GM18517 (cell line): ENCODE data around the gene FMN1.
"Not testable (repeated sequence)": the region's sequence is repeated elsewhere in the genome, so short reads cannot be mapped to it uniquely, and the experiment has no call there.

Experiments
- ATAC-seq: cut with Tn5 transposase; IDR thresholded peaks from one replicate; pipeline ENCODE4 v1.9.1; 2021; ENCODE audit warnings: mild to moderate bottlenecking, moderate library complexity; ENCODE audit not compliant: unreplicated experiment

Gene FMN1

DNA sequence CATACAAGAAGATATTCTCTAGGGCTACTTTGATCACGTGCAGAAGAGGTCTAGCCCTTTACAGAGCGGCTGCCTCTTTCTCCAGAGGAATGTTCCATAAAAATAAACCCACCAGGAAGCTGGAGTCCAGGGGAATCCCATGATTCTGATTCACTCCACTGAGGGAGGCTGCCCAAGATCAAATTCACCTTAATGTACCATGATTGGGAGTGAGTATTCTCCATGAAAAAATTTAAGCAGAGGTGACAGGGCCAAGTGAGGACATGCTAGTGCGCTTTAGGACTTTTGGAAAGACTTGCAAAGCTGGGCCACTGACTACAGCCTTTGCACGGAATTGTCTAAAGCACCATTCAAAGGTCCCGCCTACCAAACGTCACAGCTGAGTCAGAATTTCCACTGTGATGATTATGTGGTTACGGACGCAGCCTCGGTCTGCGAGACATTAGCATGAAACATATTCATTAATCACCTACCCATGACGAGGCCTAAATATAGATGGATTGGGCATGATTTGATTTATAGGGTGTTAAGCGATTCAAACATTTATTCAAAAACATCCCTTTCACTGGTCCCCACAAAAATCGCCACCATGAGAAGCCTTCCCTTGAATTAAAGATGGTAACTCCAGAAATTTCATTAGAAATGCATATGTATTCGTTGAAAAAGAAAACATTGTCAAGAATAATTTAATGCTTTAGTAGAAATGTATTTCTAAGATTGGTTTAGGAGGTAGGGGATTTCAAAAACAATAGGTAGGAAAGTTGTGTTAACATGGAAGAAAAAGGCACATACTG lies 324.1 kb downstream of the FMN1 start:
- ATAC-seq, result peak; percentile 74

DNA sequence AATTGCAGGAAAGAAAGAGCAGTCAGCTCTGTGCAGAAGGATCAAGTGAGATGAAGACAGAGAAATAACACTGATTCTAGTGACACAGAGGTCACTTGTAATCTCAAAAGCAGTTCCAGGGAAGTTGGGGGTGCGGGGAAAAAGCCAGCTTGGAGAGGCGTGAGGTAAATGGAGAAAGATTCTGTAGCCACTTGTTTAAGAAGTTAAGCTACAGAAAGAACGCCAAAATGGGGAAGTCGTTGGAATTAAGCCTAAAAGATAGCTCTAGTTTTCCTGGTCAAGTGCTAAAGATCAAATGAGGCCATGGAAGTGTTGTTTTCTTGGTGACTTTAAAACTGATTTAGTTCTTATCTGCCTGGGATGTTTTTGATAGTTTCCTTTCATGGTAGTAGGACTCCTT lies 324.7 kb downstream of the FMN1 start:
- ATAC-seq, result no peak

DNA sequence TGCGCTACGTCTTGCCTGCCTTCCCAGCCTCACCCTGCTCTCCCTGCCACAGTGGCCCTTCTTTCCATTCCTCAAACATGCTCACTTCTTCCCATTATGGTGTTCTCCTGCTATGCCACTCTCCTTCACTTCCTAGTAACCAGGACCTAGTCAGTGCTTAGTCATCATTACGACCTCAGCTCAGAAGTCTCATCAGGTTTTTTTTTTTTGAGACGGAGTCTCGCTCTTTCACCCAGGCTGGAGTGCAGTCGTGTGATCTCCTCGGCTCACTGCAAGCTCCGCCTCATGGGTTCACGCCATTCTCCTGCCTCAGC lies 327.2 kb downstream of the FMN1 start:
- no peak for ATAC-seq

DNA sequence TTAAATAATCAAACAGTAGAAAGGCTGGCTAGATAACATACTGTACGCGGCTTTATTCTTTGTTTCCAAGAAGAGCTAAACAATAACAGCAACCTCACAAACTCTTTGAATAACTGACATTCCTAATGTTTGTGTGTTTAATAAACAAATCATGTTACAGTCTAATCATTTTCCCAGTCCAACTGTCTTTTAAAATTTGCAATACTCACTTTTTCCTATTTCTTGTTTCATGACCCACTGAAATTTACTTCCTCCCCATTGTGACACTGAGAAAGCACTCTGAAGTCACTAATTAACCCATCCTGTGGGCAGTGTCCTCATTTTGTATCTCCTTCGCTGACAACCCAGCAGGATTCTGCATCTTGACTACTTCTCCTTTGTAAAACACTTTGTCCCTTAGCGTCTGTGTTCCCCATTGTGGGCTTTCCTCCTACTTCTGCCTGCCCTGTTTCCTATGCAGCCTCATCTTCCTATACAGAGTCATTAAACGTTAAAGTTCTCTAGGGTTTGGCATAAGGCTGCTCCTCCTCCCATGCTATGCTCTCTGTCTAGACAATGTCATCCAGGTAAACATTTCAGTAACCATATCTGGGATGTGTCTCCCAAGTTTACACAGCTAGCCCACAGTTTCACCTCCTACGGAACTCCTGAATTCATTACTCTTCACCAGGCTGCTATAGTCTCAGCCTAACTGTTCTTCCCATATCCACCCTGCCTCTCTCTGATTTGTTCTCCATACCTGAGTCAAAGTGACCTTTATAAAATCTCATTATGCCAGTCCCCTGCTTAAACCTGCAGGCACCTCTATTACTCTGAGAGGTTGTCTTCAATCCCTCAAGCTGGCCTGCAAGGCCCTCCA lies 327.8 kb downstream of the FMN1 start:
- ATAC-seq, result no peak

DNA sequence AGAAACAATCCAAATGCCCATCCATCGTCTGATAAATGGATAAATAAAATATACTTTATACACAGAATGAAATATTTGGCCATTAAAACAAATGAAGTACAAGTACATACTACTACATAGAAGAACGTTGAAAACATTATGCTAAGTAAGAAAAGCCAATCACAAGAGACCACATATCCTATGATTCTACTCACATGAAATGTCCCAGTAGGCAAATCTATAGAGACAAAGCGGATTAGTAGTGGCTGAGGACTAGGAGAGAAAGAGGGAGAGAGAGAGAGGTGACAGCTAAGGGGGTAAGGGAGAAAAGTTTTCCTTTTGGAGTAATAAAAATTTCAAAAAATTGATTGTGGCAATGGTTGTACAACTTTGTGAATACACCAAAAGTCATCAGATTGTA lies 329.7 kb downstream of the FMN1 start:
- ATAC-seq, result no peak

GRCh38 chr15:32864051-32864450 lies 330.5 kb downstream of the FMN1 start:
- no peak for ATAC-seq

DNA sequence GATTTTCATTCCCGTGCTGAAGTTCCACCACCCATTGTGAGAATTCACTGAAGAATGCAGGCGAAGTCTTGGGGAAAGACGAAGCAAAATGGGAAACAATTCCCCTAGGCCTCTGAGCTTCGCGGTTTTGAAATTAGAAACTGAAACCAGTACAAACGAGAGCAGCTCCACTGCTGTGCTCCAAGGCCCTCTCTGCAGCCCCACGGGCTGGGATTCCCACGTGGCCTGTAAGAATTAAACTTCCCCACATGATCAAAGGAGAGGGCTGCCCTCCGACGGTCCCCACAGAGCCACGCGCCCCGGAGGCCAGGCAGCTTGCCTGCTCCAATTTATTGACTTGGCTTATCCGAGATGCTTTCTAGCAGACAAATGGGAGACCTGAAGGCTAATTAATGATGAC lies 332.8 kb downstream of the FMN1 start:
- ATAC-seq, result no peak

- no peak for ATAC-seq
Measured at GRCh38 chr15:32861174-32861573, 333.3 kb downstream of the FMN1 start.

- ATAC-seq, result no peak
Measured at GRCh38 chr15:32859996-32860395, 334.5 kb downstream of the FMN1 start.

GRCh38 chr15:32859251-32859650 lies 335.3 kb downstream of the FMN1 start:
- no peak for ATAC-seq

- no peak for ATAC-seq
Measured at GRCh38 chr15:32857732-32858131, 336.8 kb downstream of the FMN1 start.

DNA sequence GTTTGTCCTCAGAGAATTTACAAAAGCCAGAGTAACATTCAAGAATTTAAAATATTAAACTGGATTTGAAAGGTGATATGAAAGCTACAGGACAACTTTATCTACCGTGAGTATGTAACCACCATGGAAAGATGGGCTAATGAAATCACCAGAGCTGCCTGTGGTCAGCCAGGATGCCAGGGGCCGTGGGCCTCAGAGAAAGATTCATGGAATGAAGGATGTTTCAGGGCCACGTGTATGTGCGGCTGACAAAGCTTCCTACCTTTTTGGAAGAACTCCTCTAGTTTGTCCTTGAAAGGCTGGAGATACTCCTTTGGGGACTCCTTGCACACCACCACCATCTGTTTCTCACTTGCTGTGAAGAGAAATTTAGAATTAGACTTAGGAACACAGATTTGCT lies 337.8 kb downstream of the FMN1 start:
- ATAC-seq, result no peak

- no peak for ATAC-seq
Measured at GRCh38 chr15:32855942-32856341, 338.6 kb downstream of the FMN1 start.

GRCh38 chr15:32853592-32853991 lies 340.9 kb downstream of the FMN1 start:
- no peak for ATAC-seq

DNA sequence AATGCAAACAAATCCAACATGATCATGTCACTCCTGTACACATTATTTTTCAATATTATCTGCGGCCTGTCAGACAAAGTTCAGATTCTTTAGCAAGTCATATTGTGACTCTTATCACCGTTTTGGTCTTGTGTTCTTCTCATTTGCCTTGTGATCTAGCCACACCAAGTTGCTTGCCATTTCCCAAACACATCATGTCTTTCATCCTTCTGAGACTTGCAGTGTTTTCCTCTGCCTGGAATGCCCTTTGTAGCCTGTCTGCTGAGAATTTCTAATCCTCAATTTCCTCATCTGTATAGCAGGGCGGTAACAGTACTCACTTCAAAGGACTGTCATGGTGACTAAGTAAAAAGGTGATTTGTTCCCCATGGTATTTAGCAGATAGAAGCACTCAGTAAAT lies 341.7 kb downstream of the FMN1 start:
- no peak for ATAC-seq

DNA sequence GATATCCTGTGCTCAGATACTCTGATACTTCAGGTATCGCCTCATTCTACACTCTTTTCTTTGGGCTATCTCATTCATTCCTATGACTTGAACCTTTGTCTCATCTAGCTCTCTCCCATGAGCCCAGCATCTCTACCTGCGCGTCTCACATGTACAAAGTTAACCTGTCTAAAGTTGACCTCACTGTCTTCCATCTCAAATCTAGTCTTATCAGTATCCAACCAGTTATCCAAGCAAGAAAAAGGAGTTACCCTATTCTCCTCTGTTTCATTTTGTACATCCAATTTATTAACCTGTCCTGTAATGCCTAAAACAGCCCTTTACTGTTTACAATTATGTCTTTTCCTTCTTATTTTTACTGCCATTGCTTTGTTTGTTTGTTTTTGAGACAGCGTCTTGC lies 342.5 kb downstream of the FMN1 start:
- ATAC-seq, result no peak

DNA sequence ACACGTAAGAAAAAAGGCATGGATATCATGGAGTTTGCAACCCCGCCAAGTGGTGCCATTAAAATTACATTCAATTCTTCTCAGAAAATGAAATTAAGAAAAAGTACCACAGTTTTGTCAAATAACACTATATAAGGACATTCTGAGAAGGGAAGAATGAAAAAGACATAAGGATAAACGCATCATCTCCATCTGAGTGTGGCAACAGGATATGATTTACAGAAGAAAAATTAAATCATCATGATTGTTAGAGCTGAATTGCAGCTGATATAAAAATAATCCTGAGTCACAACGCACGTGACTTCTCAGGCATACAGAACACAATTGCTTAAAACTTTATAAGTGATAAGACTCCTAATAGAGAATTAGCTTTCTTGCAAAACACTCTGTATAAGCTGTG lies 342.9 kb downstream of the FMN1 start:
- no peak for ATAC-seq

DNA sequence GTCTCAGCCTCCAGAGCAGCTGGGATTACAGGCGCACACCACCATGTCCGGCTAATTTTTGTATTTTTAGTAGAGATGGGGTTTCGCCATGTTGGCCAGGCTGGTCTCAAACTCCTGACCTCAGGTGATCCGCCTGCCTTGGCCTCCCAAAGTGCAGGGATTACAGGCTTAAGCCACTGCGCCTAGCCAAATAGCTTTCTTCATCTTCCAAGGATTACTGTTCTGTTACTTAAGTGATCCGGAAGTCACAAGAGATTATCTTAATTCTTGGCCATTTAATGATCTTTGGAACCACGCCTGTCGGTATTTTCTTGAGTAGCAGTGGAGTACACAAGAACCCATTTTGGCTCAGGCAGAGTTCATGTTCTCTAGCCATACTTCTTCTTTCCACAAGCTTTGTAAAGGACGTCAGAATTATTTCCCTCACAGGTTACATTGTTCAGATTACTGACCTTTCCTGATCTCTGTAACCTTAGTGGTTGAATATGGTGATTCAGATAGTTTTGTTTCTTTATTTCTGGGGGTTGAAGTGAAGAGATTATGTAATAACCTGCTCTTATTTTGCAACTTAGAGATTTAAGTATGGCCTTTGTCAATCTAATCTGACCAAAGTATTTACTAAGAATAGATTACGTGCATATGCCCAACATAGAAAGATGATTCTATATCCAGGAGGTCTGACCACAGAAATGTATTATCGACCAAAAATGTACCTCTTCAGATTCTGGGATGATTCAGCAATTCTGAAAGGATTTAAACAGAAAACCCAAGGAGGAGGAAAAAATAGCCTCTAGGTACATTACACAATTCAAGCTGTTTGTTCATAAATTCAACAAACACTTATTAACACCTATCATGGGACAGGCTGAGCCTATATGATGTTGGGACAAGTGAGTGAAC lies 344.5 kb downstream of the FMN1 start:
- ATAC-seq, result no peak

- not testable (repeated sequence) for ATAC-seq
Measured at GRCh38 chr15:32846671-32847070, 347.8 kb downstream of the FMN1 start.

DNA sequence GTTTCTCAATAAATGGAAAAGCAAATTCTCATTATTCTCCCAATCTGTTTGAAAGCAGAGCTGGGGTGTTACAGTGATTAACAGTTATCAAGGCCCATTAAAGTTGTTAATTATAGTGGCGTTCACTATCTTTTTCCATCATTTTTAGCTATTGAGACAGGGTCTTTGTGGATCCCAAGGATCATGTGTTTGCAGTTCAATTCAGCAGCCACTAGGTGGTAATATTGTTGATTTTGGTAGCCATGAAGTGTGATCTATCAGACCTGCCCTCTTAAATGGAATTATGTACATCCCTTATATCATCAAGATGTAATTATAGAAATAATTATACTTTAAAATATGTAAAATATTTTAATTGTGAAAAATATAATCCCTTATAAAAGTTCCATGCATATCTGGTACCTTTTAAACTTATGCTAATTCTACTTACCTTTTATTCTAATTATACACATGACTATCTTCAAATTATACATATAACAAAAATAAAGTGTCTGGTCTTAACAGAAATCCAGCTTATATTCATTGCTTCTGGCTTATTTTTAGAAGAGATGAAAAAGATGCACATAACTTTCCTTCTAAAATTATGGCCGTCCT lies 350.3 kb downstream of the FMN1 start:
- ATAC-seq, result no peak

- ATAC-seq, result no peak
Measured at GRCh38 chr15:32843219-32843815, 351.2 kb downstream of the FMN1 start.
